Activated naive CD8-positive, alpha-beta T cell treated with anti-CD3 and anti-CD28 coated beads, Interleukin-2, amount 50 U/mL, for 24 hours (primary cell): ENCODE data around the gene TOMM7.
A peak's percentile ranks its signal among the peaks of the same experiment; 100 is the strongest.
"Not testable (repeated sequence)": the region's sequence is repeated elsewhere in the genome, so short reads cannot be mapped to it uniquely, and the experiment has no call there.

Source experiments
- ATAC-seq: fragments of 150-1000 bp; cut with Tn5 transposase; one replicate; pipeline ENCODE4 v1.10.0; 2021
- DNase-seq: peaks from one replicate; pipeline ENCODE4 v3.0.0; 2021
- H3K27ac Mint-ChIP-seq: one replicate; pipeline ENCODE4 v1.8.0; 2021; ENCODE audit warnings: mild to moderate bottlenecking, mixed read lengths
- H3K27me3 Mint-ChIP-seq: one replicate; pipeline ENCODE4 v1.8.0; 2021; ENCODE audit warnings: mixed read lengths
- H3K36me3 Mint-ChIP-seq: one replicate; pipeline ENCODE4 v1.8.0; 2021; ENCODE audit warnings: low read depth, mixed read lengths
- H3K4me1 Mint-ChIP-seq: one replicate; pipeline ENCODE4 v1.8.0; 2021; ENCODE audit warnings: mixed read lengths
- H3K4me3 Mint-ChIP-seq: one replicate; pipeline ENCODE4 v1.8.0; 2021; ENCODE audit warnings: mild to moderate bottlenecking, moderate library complexity, mixed read lengths
- H3K9me3 Mint-ChIP-seq: one replicate; pipeline ENCODE4 v1.8.0; 2021; ENCODE audit warnings: mixed read lengths

Gene TOMM7

GRCh38 chr7:22793593-22794462 lies 28.8 kb downstream of the TOMM7 start:
- no peak for DNase-seq
- no peak overlapping the region for H3K27ac Mint-ChIP-seq
- no peaks in the 10 kb centered on the region for H3K9me3 Mint-ChIP-seq
- H3K36me3 Mint-ChIP-seq: no peaks in the 10 kb centered on the region
- H3K27me3 Mint-ChIP-seq: peaks cover 4% of the 10 kb centered on the region
- no peaks in the 10 kb centered on the region for H3K4me1 Mint-ChIP-seq
- ATAC-seq: no peak
- no peak overlapping the region for H3K4me3 Mint-ChIP-seq

- no peaks in the 10 kb centered on the region for H3K4me1 Mint-ChIP-seq
Observed at GRCh38 chr7:22791204-22792158, 31.2 kb downstream of the TOMM7 start.

DNA sequence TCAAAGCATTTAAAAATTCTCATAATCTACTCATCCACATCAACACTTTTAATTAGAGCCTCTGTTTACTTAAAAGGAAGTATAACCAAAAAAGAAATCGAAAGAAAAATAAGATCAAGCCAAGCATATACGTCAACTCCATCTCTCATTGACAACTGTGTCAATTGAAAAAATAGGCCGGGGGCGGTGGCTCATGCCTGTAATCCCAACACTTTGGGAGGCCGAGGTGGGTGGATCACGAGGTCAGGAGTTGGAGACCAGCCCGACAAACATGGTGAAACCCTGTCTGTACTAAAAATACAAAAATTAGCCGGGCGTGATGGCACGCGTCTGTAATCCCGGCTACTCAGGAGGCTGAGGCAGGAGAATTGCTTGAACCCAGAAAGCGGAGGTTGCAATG lies 32.0 kb downstream of the TOMM7 start:
- not testable (repeated sequence) for H3K4me1 Mint-ChIP-seq, H3K27me3 Mint-ChIP-seq, DNase-seq, H3K27ac Mint-ChIP-seq, H3K36me3 Mint-ChIP-seq, H3K4me3 Mint-ChIP-seq, H3K9me3 Mint-ChIP-seq, ATAC-seq

More at GRCh38 chr7:22791204-22792158, 31.2 kb downstream of the TOMM7 start:
- Mint-ChIP-seq H3K9me3 (no peaks in the 10 kb centered on the region), H3K4me3 (no peak overlapping the region), H3K36me3 (no peaks in the 10 kb centered on the region), H3K27ac (no peak overlapping the region), H3K27me3 (peaks cover 4% of the 10 kb centered on the region)
- ATAC-seq (no peak), DNase-seq (no peak)

GRCh38 chr7:22787951-22788350 lies 34.7 kb downstream of the TOMM7 start:
- no peak for DNase-seq
- Mint-ChIP-seq H3K4me3 (no peak overlapping the region), H3K4me1 (no peaks in the 10 kb centered on the region), H3K27me3 (no peaks in the 10 kb centered on the region), H3K9me3 (no peaks in the 10 kb centered on the region), H3K36me3 (no peaks in the 10 kb centered on the region), H3K27ac (no peak overlapping the region)
- ATAC-seq: no peak

- Mint-ChIP-seq H3K36me3 (no peaks in the 10 kb centered on the region), H3K27me3 (no peaks in the 10 kb centered on the region), H3K9me3 (no peaks in the 10 kb centered on the region), H3K4me3 (no peak overlapping the region), H3K27ac (no peak overlapping the region), H3K4me1 (no peaks in the 10 kb centered on the region)
- DNase-seq (no peak), ATAC-seq (no peak)
Observed at GRCh38 chr7:22786290-22786932, 36.2 kb downstream of the TOMM7 start.

GRCh38 chr7:22784346-22784745 lies 38.3 kb downstream of the TOMM7 start:
- no peaks in the 10 kb centered on the region for H3K9me3 Mint-ChIP-seq
- DNase-seq (no peak), ATAC-seq (no peak)
- H3K4me3 Mint-ChIP-seq: no peak overlapping the region
- no peaks in the 10 kb centered on the region for H3K4me1 Mint-ChIP-seq
- H3K36me3 Mint-ChIP-seq: no peaks in the 10 kb centered on the region
- no peak overlapping the region for H3K27ac Mint-ChIP-seq
- H3K27me3 Mint-ChIP-seq: peaks cover 2% of the 10 kb centered on the region

DNA sequence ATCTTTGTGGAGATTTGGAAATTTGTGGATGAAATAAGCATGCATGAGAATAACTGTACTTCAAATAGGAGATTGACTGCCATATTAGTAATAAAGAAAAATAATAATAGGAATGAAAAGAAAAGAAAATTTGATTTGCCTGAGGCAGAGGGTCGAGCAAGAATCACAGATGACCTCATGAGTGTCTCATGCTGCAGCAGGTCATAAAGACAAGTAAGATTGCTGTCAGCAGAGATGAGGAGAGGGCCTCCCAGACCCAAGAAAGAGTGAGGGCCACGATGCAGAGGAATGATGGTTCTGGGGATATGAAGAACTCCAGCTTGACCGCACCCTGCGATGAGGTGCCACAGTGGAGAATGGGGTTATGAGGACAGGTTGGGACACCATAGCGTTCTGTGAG lies 39.2 kb downstream of the TOMM7 start:
- ATAC-seq: no peak
- no peak overlapping the region for H3K27ac Mint-ChIP-seq

DNA sequence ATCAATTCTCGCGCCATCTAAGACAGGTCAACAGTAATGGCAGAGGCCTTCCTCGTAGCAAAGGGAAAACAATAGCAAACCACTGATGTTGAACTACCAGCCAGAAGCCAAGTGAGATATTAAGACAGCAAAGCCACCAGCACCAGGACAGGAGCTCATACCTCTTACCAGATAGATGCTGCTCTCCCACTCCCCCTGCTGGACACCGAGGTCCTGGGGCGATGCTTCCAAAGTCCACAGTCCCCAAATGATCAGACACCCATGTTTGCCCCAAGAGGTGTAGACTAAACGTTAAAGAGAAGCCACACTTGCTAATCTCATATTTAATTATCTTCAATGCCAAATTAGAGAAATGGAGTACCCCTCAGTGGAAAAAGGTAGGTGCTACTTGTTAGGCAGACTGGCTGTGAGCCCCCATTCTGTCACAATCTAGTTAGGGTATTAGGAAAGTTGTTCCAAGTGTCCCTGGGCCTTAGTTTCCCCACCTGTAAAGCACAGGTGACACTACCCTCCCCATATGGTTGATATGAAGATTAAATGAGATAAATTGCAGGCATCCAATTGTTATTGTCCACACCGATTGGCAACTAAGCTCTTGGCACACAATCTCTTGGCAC lies 39.9 kb downstream of the TOMM7 start:
- Mint-ChIP-seq H3K36me3 (no peaks in the 10 kb centered on the region), H3K4me3 (no peak overlapping the region), H3K9me3 (no peaks in the 10 kb centered on the region), H3K27me3 (peaks cover 5% of the 10 kb centered on the region), H3K4me1 (no peaks in the 10 kb centered on the region), H3K27ac (no peak overlapping the region)
- DNase-seq (peak; percentile 79), ATAC-seq (peak; percentile 72)

More for the DNA sequence above, 39.2 kb downstream of the TOMM7 start:
- Mint-ChIP-seq H3K4me3 (no peak overlapping the region), H3K36me3 (no peaks in the 10 kb centered on the region), H3K4me1 (no peaks in the 10 kb centered on the region), H3K27me3 (peaks cover 2% of the 10 kb centered on the region), H3K9me3 (no peaks in the 10 kb centered on the region)
- DNase-seq: no peak

DNA sequence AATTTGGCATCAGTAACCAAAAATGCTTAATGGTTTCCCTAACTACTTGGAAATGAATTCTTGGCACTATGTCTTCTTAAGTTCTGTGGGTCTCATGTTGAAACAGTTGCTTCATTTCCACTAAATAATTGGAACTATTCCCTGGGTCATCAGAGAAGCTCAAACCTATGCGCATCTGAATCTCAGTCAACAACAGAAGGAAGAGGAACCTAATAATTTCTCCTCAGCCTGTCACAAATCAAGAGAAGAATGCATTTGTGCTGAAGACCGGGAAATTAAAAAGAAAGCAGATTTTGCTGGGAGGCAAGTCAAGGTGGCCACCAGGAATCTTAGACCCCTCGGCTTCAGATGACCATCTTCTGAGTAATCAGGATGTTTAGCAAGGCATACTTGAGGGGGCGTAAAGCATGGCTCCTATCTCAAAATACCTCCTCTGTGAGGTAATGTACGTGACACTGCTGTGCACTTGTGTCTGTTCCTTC lies 41.4 kb downstream of the TOMM7 start:
- Mint-ChIP-seq H3K4me3 (no peak overlapping the region), H3K36me3 (no peaks in the 10 kb centered on the region), H3K27ac (no peak overlapping the region), H3K9me3 (no peaks in the 10 kb centered on the region), H3K4me1 (no peaks in the 10 kb centered on the region), H3K27me3 (peaks cover 5% of the 10 kb centered on the region)
- no peak for DNase-seq
- ATAC-seq: no peak

DNA sequence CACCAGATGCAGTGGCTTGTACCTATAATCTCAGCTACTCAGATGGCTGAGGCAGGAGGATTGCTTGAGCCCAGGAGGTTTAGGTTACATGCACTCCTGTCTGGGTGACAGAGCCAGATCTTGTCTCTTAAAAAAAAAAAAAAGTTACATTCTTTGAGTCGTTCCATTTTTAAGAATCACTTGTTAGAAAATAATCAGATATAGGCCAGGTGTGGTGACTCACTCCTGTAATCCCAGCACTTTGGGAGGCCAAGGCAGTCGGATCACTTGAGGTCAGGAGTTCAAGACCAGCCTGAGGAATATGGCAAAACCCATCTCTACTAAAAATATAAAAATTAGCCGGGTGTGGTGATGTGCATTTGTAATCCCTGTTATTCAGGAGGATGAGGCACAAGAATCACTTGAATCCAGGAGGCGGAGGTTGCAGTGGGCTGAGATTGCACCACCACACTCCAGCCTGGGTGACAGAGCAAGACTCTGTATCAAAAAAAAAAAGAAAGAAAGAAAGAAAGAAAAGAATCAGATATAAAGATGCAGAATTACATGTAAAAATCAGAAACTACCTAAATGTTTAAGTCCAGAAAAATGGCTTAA lies 42.8 kb downstream of the TOMM7 start:
- H3K4me1 Mint-ChIP-seq, H3K9me3 Mint-ChIP-seq, H3K27ac Mint-ChIP-seq, ATAC-seq, H3K27me3 Mint-ChIP-seq, H3K36me3 Mint-ChIP-seq, DNase-seq, H3K4me3 Mint-ChIP-seq: not testable (repeated sequence)

GRCh38 chr7:22776964-22777363 lies 45.7 kb downstream of the TOMM7 start:
- H3K4me1 Mint-ChIP-seq: no peaks in the 10 kb centered on the region
- no peak overlapping the region for H3K27ac Mint-ChIP-seq
- DNase-seq (no peak), ATAC-seq (no peak)
- no peaks in the 10 kb centered on the region for H3K36me3 Mint-ChIP-seq
- no peaks in the 10 kb centered on the region for H3K9me3 Mint-ChIP-seq
- H3K27me3 Mint-ChIP-seq: peaks cover 5% of the 10 kb centered on the region
- H3K4me3 Mint-ChIP-seq: no peak overlapping the region

GRCh38 chr7:22772885-22773284 lies 49.8 kb downstream of the TOMM7 start:
- no peak overlapping the region for H3K27ac Mint-ChIP-seq
- ATAC-seq (no peak), DNase-seq (no peak)
- no peak overlapping the region for H3K4me3 Mint-ChIP-seq
- no peaks in the 10 kb centered on the region for H3K4me1 Mint-ChIP-seq
- H3K9me3 Mint-ChIP-seq: no peaks in the 10 kb centered on the region
- H3K27me3 Mint-ChIP-seq: peaks cover 21% of the 10 kb centered on the region
- H3K36me3 Mint-ChIP-seq: no peaks in the 10 kb centered on the region

DNA sequence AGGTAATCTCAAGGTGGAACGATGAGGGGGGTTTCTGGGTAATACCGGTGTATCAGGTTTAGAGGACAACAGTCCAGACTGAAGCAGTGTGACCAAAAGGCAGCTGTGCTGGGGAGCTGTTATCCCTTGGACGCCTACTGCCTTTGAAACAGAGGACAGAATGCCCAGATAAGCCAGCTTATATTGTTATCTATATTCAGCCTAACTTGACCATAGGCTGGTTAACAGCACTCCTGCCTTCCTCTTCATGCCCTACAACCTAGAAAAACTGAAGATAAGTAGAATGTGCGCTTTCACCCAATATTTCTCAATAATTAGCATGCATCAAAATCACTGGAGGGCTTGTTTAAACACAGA lies 50.8 kb downstream of the TOMM7 start:
- H3K36me3 Mint-ChIP-seq: no peaks in the 10 kb centered on the region
- H3K4me1 Mint-ChIP-seq: no peaks in the 10 kb centered on the region
- no peak overlapping the region for H3K4me3 Mint-ChIP-seq
- no peak for DNase-seq
- no peaks in the 10 kb centered on the region for H3K9me3 Mint-ChIP-seq
- no peak overlapping the region for H3K27ac Mint-ChIP-seq
- no peak for ATAC-seq
- peaks cover 27% of the 10 kb centered on the region for H3K27me3 Mint-ChIP-seq
